Suprapubic skin (tissue), 4 donors: Measurements from ENCODE around the gene LCN15.

Experiments used
- EP300 ChIP-seq: sonication (generic); formaldehyde crosslinking; IDR thresholded peaks from one replicate; pipeline ENCODE4 v1.6.1; 2017; ENCODE audit warnings: antibody characterized with exemption
- POLR2A ChIP-seq, 2 donors: fragments of 450-650 bp; IDR thresholded peaks; one replicate each; pipeline ENCODE4 v1.6.1; 2017; ENCODE audit warnings: antibody characterized with exemption in 2 of 2, mild to moderate bottlenecking in 2 of 2, moderate library complexity in 2 of 2
- POLR2AphosphoS5 ChIP-seq, 3 donors: sonication (generic); formaldehyde crosslinking; IDR thresholded peaks; one replicate each; pipeline ENCODE4 v1.6.1; 2017; ENCODE audit warnings: antibody characterized with exemption in 3 of 3
- TF ChIP-seq, protein P1 (sequence below), 2 donors: fragments of 200-600 bp in 1 of 2; fragments of 450-650 bp in 1 of 2; sonication (generic) in 1 of 2; IDR thresholded peaks; one replicate each; pipeline ENCODE4 v1.5.1; 2016 to 2019; ENCODE audit warnings: antibody characterized with exemption in 2 of 2, mild to moderate bottlenecking in 1 of 2, moderate library complexity in 1 of 2

DNA sequence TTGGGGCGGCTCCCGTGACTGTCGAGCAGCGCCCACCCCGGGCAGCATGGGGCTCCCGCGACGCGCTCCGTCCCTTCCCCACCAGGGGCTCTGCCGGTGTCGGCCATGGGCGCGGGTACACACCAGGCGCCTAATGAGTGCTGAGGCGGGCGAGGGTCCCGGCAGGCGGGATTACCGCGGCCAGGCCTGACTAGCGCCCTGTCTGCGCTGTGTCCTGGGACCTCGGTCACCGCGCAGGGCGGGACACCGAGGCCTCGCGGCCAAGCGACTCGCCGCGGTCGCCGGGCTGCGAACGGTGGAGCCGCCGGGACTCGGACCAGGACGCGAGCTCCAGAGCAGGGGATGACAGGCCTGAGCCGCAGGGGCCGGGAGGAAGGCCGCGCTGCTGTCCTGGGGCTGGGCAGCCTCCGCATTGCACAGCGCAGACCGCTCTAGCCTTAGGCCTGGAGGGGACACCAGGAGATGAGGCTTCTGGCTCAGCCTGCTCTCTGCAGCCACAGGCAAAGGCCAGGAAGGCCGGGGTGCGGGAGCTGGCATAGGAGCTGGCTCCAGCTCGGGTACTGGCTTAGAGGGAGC lies 35.7 kb downstream of the LCN15 start:
- TF ChIP-seq, protein P1, sequence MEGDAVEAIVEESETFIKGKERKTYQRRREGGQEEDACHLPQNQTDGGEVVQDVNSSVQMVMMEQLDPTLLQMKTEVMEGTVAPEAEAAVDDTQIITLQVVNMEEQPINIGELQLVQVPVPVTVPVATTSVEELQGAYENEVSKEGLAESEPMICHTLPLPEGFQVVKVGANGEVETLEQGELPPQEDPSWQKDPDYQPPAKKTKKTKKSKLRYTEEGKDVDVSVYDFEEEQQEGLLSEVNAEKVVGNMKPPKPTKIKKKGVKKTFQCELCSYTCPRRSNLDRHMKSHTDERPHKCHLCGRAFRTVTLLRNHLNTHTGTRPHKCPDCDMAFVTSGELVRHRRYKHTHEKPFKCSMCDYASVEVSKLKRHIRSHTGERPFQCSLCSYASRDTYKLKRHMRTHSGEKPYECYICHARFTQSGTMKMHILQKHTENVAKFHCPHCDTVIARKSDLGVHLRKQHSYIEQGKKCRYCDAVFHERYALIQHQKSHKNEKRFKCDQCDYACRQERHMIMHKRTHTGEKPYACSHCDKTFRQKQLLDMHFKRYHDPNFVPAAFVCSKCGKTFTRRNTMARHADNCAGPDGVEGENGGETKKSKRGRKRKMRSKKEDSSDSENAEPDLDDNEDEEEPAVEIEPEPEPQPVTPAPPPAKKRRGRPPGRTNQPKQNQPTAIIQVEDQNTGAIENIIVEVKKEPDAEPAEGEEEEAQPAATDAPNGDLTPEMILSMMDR (IDR thresholded peaks at IDR 0.05) = no peak
- no peak for TF ChIP-seq POLR2A (IDR thresholded peaks at IDR 0.05)
- no peak for TF ChIP-seq EP300
- TF ChIP-seq POLR2AphosphoS5 (IDR thresholded peaks at IDR 0.05) = no peak
